Measurements from ENCODE around the gene RNF182. TPM values are rescaled to one million over a fixed set of nuclear protein-coding genes. Genes with fewer than 3 reads are reported as not detected.
"Not testable (repeated sequence)": the region's sequence is repeated elsewhere in the genome, so short reads cannot be mapped to it uniquely, and the experiment has no call there.

The RNF182 gene
- total RNA-seq, 1 donor from 2014 or later, result 1.1 TPM

- no peak for DNase-seq
These were observed 40.9 kb downstream of the RNF182 start for GRCh38 chr6:13965582-13966127.

GRCh38 chr6:13971303-13971702, 46.6 kb downstream of the RNF182 start:
- DNase-seq, result no peak

GRCh38 chr6:13972602-13973001, 47.9 kb downstream of the RNF182 start:
- DNase-seq, result not testable (repeated sequence)

- not testable (repeated sequence) for DNase-seq
These were observed 48.7 kb downstream of the RNF182 start for GRCh38 chr6:13973422-13973821.

GRCh38 chr6:13978102-13978640, 53.4 kb downstream of the RNF182 start:
- no peak for DNase-seq

- DNase-seq, result no peak
These were observed 54.0 kb downstream of the RNF182 start for GRCh38 chr6:13978787-13979186.

- DNase-seq, result no peak
These were observed 54.8 kb downstream of the RNF182 start for GRCh38 chr6:13979284-13980171.

- no peak for DNase-seq
These were observed 55.8 kb downstream of the RNF182 start for GRCh38 chr6:13980534-13980933.

- DNase-seq, result no peak
These were observed 61.0 kb downstream of the RNF182 start for GRCh38 chr6:13985663-13986325.

- no peak for DNase-seq
These were observed 62.1 kb downstream of the RNF182 start for GRCh38 chr6:13986700-13987399.

GRCh38 chr6:13987400-13987865, 62.7 kb downstream of the RNF182 start:
- no peak for DNase-seq

GRCh38 chr6:13988049-13988738, 63.4 kb downstream of the RNF182 start:
- no peak for DNase-seq

- no peak for DNase-seq
These were observed 64.2 kb downstream of the RNF182 start for GRCh38 chr6:13988908-13989307.

GRCh38 chr6:13989496-13990144, 64.9 kb downstream of the RNF182 start:
- no peak for DNase-seq

GRCh38 chr6:13990796-13991195, 66.0 kb downstream of the RNF182 start:
- no peak for DNase-seq

GRCh38 chr6:13991393-13991792, 66.6 kb downstream of the RNF182 start:
- no peak for DNase-seq

- no peak for DNase-seq
These were observed 67.8 kb downstream of the RNF182 start for GRCh38 chr6:13992417-13993055.

GRCh38 chr6:13993416-13993815, 68.7 kb downstream of the RNF182 start:
- no peak for DNase-seq

GRCh38 chr6:13998356-13998755, 73.6 kb downstream of the RNF182 start:
- no peak for DNase-seq

- no peak for DNase-seq
These were observed 76.1 kb downstream of the RNF182 start for GRCh38 chr6:14000901-14001300.
